ENCODE results near the gene PI4K2A.
A peak's percentile ranks its signal among the peaks of the same experiment; 100 is the strongest.

PI4K2A gene

GRCh38 chr10:97640174-97640867 is at the start of gene PI4K2A:
PI4K2A (plus strand) TSS chr10:97640671; CDS start chr10:97640743, 72 bp downstream.
- peak in 1 of 2 donors; percentile 85 for DNase-seq

GRCh38 chr10:97590748-97591495 is 49.5 kb upstream of the PI4K2A start:
- DNase-seq = no peak

GRCh38 chr10:97593421-97593820 is 47.0 kb upstream of the PI4K2A start:
- DNase-seq = no peak

GRCh38 chr10:97596101-97597082 is 44.1 kb upstream of the PI4K2A start:
- no peak for DNase-seq

GRCh38 chr10:97597778-97598177 is 42.7 kb upstream of the PI4K2A start:
- no peak for DNase-seq

- DNase-seq = no peak
Observed at GRCh38 chr10:97598407-97599271, 41.8 kb upstream of the PI4K2A start.

- DNase-seq = no peak
Observed at GRCh38 chr10:97599272-97599619, 41.2 kb upstream of the PI4K2A start.

- DNase-seq = no peak
Observed at GRCh38 chr10:97600616-97601015, 39.9 kb upstream of the PI4K2A start.

GRCh38 chr10:97601268-97602215 is 38.9 kb upstream of the PI4K2A start:
- DNase-seq = no peak

GRCh38 chr10:97607095-97607636 is 33.3 kb upstream of the PI4K2A start:
- no peak for DNase-seq

- DNase-seq = no peak
Observed at GRCh38 chr10:97608991-97609561, 31.4 kb upstream of the PI4K2A start.

GRCh38 chr10:97611473-97611872 is 29.0 kb upstream of the PI4K2A start:
- no peak for DNase-seq

- no peak for DNase-seq
Observed at GRCh38 chr10:97612386-97612785, 28.1 kb upstream of the PI4K2A start.

GRCh38 chr10:97618285-97618684 is 22.2 kb upstream of the PI4K2A start:
- DNase-seq = no peak

- no peak for DNase-seq
Observed at GRCh38 chr10:97618733-97619132, 21.7 kb upstream of the PI4K2A start.

- no peak for DNase-seq
Observed at GRCh38 chr10:97623277-97623676, 17.2 kb upstream of the PI4K2A start.

- DNase-seq = no peak
Observed at GRCh38 chr10:97627731-97628130, 12.7 kb upstream of the PI4K2A start.

GRCh38 chr10:97628228-97628627 is 12.2 kb upstream of the PI4K2A start:
- DNase-seq = no peak

- no peak for DNase-seq
Observed at GRCh38 chr10:97629289-97629688, 11.2 kb upstream of the PI4K2A start.

- no peak for DNase-seq
Observed at GRCh38 chr10:97631098-97631497, 9.4 kb upstream of the PI4K2A start.
